Embryonic facial prominence (tissue), 1 donor: ENCODE measurements around the gene HIRIP3.

Experiments used
- DNase-seq: peaks from one replicate; pipeline ENCODE4 v3.0.0-alpha.2; 2016; ENCODE audit errors: extremely low spot score

The HIRIP3 gene

DNA sequence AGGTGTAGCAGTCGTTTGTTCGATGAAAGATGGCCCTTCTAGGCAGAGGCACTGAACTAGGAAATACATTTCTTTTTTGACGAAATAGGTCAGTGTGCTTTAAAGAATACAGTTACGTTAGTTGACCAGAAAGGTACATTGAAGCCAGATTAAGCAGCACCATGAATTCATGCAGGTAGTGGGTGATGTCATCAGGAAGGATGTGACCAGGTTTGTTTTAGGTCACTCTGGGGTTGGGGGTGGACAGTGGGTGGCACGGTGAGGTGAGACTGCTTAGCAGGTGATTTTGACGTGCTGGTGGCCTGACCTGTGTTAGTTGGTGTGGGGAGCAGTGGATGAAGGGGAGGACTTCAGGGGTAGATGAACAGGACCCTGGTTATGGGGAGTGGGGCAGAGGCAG lies 4.2 kb upstream of the HIRIP3 start:
- DNase-seq: no peak

GRCh38 chr16:29996766-29997250 lies 1.4 kb upstream of the HIRIP3 start:
- DNase-seq: no peak

GRCh38 chr16:29995911-29996765 lies 721 bp upstream of the HIRIP3 start, which contains the start of gene INO80E:
INO80E (plus strand) TSS chr16:29996241; CDS start chr16:29996311, 70 bp downstream.
- peak; percentile 91 for DNase-seq

DNA sequence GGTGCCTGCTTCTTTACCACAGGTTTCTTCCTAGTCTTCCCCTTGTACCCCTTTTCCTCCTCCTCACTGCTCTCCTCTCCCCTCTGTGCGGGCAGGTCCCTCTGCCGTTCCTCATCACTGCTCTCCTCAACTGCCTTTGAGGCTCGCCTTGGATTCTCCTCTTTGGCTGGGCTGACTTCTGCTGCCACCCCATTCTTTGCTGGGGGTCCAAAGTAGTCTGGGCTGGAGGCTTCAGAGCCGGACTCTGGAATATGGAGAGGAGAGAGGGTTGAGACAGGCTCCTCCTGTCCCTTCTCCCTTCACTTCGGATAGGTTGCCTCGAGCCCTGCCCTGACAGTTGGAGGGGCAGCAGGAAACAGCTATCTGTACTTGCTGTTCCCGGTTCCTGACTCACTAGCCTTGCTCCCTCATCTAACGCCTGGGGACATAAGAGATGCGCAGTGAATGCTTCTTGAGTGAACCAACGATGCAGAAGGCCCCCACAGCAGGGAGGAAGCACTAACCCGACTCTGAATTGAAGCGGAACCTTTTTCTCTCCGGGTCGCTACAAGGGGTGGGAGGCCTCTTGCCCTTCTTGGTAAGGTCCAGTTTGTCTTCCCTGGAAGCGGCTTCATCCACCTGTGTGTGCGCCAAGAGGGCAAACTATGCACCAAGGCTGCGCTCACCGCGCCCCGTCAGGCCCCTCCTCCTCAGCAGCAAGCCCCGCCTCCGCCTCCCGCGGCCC lies 655 bp downstream of the HIRIP3 start:
- DNase-seq: no peak

- DNase-seq: no peak
These were observed 1.4 kb downstream of the HIRIP3 start for GRCh38 chr16:29993903-29994599.

GRCh38 chr16:29993191-29993902 lies 2.1 kb downstream of the HIRIP3 start:
- no peak for DNase-seq

GRCh38 chr16:29992344-29992967 lies 3.0 kb downstream of the HIRIP3 start:
- no peak for DNase-seq

GRCh38 chr16:29991571-29991904 lies 3.9 kb downstream of the HIRIP3 start:
- no peak for DNase-seq

GRCh38 chr16:29990883-29991570 lies 4.4 kb downstream of the HIRIP3 start:
- DNase-seq: no peak

DNA sequence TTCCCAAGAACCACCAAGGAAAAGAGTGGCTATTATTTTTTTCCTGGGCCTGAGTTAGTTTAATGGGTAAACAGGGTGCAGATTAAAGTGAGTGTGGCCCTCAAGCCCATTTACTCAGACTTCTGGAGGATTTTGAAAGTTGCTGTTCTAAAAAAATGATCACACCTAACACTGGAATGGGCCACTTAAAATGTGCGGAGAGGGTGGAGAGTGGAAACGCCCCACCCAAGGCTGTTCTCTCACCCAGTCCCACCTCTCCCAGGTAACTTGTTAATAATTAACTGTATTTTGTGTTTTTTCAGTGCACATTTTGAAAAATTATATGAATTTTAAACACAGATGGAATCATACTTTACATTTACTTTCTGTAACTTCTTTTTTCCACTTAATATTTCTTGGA lies 5.4 kb downstream of the HIRIP3 start:
- DNase-seq: no peak

DNA sequence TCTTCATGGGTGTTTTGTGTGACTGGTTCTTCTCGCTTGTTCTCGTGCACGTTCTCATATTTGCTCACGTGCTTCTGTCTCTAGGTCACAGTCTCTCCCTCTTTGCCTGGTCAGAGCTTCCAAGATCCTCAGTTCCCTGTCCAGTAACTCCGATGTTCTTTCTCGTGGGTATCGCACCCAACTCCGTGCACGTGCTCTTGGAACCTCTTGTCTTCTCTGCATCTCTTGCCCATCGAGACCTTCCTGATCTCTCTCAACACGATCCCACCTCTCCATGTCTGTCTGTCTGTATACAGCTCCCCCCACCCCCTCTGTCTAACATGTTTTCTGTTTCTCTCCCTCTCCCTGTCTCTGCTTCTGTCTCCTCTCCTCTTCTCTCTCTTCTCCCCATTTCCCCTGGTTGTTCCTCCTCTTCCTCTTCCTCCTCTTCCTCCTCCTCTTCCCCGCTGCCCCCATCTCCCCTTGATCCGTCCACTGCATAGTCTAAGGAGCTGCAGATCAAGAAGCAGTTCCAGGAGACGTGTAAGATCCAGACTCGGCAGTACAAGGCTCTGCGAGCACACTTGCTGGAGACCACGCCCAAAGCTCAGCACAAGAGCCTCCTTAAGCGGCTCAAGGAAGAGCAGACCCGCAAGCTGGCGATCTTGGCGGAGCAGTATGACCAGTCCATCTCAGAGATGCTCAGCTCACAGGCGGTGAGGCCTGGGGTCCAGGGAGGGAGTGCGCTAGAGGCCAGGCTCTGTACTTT lies 6.1 kb downstream of the HIRIP3 start:
- DNase-seq: no peak

- DNase-seq: no peak
These were observed 6.9 kb downstream of the HIRIP3 start for GRCh38 chr16:29988346-29989075.

DNA sequence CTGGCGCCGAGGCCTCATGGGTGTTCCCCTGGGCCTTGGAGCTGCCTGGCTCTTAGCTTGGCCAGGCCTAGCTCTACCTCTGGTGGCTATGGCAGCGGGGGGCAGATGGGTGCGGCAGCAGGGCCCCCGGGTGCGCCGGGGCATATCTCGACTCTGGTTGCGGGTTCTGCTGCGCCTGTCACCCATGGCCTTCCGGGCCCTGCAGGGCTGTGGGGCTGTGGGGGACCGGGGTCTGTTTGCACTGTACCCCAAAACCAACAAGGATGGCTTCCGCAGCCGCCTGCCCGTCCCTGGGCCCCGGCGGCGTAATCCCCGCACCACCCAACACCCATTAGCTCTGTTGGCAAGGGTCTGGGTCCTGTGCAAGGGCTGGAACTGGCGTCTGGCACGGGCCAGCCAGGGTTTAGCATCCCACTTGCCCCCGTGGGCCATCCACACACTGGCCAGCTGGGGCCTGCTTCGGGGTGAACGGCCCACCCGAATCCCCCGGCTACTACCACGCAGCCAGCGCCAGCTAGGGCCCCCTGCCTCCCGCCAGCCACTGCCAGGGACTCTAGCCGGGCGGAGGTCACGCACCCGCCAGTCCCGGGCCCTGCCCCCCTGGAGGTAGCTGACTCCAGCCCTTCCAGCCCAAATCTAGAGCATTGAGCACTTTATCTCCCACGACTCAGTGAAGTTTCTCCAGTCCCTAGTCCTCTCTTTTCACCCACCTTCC lies 7.9 kb downstream of the HIRIP3 start:
- no peak for DNase-seq

DNA sequence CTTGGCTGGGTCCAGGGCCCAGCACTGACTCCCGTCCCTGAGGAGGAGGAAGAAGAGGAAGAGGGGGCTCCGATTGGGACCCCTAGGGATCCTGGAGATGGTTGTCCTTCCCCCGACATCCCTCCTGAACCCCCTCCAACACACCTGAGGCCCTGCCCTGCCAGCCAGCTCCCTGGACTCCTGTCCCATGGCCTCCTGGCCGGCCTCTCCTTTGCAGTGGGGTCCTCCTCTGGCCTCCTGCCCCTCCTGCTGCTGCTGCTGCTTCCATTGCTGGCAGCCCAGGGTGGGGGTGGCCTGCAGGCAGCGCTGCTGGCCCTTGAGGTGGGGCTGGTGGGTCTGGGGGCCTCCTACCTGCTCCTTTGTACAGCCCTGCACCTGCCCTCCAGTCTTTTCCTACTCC lies 8.5 kb downstream of the HIRIP3 start:
- DNase-seq: no peak

DNA sequence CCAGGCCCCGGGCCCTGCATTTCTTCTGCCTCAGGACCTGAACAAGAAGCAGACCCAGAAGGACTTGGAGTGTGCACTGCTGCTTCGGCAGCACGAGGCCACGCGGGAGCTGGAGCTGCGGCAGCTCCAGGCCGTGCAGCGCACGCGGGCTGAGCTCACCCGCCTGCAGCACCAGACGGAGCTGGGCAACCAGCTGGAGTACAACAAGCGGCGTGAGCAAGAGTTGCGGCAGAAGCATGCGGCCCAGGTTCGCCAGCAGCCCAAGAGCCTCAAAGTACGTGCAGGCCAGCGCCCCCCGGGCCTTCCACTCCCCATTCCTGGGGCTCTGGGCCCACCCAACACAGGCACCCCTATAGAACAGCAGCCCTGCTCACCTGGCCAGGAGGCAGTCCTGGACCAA lies 9.2 kb downstream of the HIRIP3 start:
- no peak for DNase-seq

DNA sequence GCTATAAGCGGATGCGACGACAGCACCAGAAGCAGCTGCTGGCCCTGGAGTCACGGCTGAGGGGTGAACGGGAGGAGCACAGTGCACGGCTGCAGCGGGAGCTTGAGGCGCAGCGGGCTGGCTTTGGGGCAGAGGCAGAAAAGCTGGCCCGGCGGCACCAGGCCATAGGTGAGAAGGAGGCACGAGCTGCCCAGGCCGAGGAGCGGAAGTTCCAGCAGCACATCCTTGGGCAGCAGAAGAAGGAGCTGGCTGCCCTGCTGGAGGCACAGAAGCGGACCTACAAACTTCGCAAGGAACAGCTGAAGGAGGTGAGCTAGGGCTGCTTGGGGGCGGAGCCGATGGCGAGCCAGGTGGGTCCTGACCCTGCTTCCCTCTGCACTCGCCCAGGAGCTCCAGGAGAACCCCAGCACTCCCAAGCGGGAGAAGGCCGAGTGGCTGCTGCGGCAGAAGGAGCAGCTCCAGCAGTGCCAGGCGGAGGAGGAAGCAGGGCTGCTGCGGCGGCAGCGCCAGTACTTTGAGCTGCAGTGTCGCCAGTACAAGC lies 10.1 kb downstream of the HIRIP3 start:
- no peak for DNase-seq

DNA sequence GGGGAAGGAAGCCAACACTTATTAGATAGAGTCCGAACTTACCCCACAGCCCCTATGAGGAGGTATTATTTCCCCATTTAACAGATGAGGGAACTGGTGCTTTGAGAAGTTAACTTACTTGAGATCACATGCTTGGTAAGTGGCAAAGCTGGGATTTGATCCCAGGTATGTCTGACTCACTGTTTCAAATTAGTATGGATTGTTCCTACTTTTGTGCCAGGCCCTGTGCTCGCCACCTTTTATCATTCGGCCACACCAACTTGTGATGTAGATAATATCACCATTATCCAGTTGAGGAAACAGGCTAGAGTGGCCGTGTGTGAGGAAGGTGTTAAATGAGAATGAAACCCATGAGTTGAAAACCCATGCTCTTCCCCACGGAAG lies 10.7 kb downstream of the HIRIP3 start:
- DNase-seq: no peak

DNA sequence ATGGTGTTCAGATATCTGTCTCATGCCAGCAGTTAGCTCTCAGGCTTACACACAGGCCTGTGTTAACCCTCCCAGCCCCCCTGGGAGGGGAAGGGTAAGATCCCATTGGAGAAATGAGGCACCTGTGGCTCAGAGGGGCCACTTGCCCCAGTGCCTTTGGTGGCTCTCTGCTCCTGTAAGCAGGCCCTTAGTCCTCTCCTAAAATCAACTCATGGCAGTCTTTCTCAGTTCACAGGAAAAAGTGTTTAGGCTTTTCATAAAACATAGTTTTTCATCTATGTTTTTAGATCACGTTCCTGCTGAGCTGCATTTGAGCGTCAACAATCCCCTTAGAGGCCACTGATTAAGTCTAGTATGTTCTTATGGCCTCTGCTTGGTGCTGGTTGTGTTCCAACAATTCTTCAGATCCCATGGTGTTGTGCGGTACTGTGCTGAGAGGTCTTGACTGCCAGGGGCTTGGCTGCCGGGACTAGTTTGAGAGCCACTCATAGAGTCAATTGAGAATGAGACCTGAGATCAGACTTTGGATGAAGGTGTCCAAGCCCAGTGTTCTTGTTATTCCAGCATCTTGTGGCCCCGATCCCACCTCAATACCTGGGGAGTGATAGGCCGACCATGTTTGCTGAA lies 11.2 kb downstream of the HIRIP3 start:
- no peak for DNase-seq
